OCI-LY7 (cell line): Measurements from ENCODE around the gene ADAT1. TPM values are rescaled to one million over a fixed set of nuclear protein-coding genes. Genes with fewer than 3 reads are reported as not detected.

Source experiments
- BruUV-seq: library from RNA; stranded (reverse); fragments of 400-500 nt; replicated peaks from 2 replicates; lab custom pipeline; 2021; lab: Mats Ljungman, UMichigan
- CTCF ChIA-PET: fragments of 300-600 bp; sonication (Branson Sonifier 250); formaldehyde crosslinking; loops from one replicate; lab custom pipeline; 2022; ENCODE audit warnings: antibody characterized with exemption; ENCODE audit not compliant: unreplicated experiment; lab: Charles Lee
- POLR2A ChIA-PET: fragments of 300-600 bp; sonication (Branson Sonifier 250); formaldehyde crosslinking; loops from one replicate; lab custom pipeline; 2022; ENCODE audit warnings: antibody characterized with exemption; lab: Charles Lee
- DNase-seq: peaks from one replicate; pipeline ENCODE4 v3.0.0-alpha.2; 2015; ENCODE audit warnings: low spot score
- H2AFZ ChIP-seq: fragments of 200-600 bp; sonication (generic), shearing (Covaris generic); 2 replicates; pipeline ENCODE4 v1.6.1; 2014; ENCODE audit warnings: mild to moderate bottlenecking, antibody characterized with exemption, low read length, moderate library complexity
- H3K27ac ChIP-seq: fragments of 200-600 bp; sonication (generic); 2 replicates; pipeline ENCODE4 v1.5.1; 2014; ENCODE audit warnings: mixed run types, low read depth, mild to moderate bottlenecking, moderate library complexity, low read length, inconsistent platforms; ENCODE audit not compliant: poor library complexity, severe bottlenecking
- H3K36me3 ChIP-seq: fragments of 200-600 bp; sonication (generic); 2 replicates; pipeline ENCODE4 v1.6.1; 2014; ENCODE audit warnings: mild to moderate bottlenecking, antibody characterized with exemption, low read length, moderate library complexity, mixed read lengths; ENCODE audit not compliant: insufficient read depth
- H3K4me1 ChIP-seq: fragments of 200-600 bp; sonication (generic); 2 replicates; pipeline ENCODE4 v1.5.1; 2014; ENCODE audit warnings: mild to moderate bottlenecking, low read length; ENCODE audit not compliant: insufficient read depth, poor library complexity, severe bottlenecking
- H3K4me2 ChIP-seq: fragments of 200-600 bp; sonication (generic); 2 replicates; pipeline ENCODE4 v1.6.1; 2014; ENCODE audit warnings: mild to moderate bottlenecking, low read length
- H3K4me3 ChIP-seq: fragments of 200-600 bp; sonication (generic); 2 replicates; pipeline ENCODE4 v1.5.1; 2014; ENCODE audit warnings: mild to moderate bottlenecking, low read depth, low read length; ENCODE audit not compliant: poor library complexity, severe bottlenecking
- H3K79me2 ChIP-seq: fragments of 200-600 bp; sonication (generic); 2 replicates; pipeline ENCODE4 v1.6.1; 2016; ENCODE audit warnings: low read depth, mild to moderate bottlenecking, low read length, moderate library complexity, mixed read lengths; ENCODE audit not compliant: insufficient read depth
- H3K9me2 ChIP-seq: fragments of 200-600 bp; sonication (generic); 2 replicates; pipeline ENCODE4 v1.6.1; 2016; ENCODE audit warnings: mild to moderate bottlenecking, low read length, mixed read lengths; ENCODE audit not compliant: insufficient read depth
- H3K9me3 ChIP-seq: fragments of 200-600 bp; sonication (generic); 2 replicates; pipeline ENCODE4 v1.6.1; 2014; ENCODE audit warnings: mild to moderate bottlenecking, mixed run types, low read length, mixed read lengths
- H4K20me1 ChIP-seq: fragments of 200-600 bp; sonication (generic); 2 replicates; pipeline ENCODE4 v1.6.1; 2014; ENCODE audit warnings: mild to moderate bottlenecking, antibody characterized with exemption, low read length, moderate library complexity, mixed read lengths; ENCODE audit not compliant: insufficient read depth
- EZH2phosphoT487 ChIP-seq: fragments of 200-600 bp; sonication (generic); IDR thresholded peaks from 2 replicates; pipeline ENCODE4 v1.6.1; 2018; ENCODE audit warnings: low read depth, borderline replicate concordance, mild to moderate bottlenecking, mixed run types, antibody characterized with exemption, low read length, moderate library complexity, mixed read lengths
- intact Hi-C: fragments of 100-400 bp; cut with micrococcal nuclease; formaldehyde crosslinking; loops from one replicate; pipeline ENCODE4 v1.10.0; 2022; ENCODE audit not compliant: unreplicated experiment
- total RNA-seq, 2 experiments: library from RNA; depleted of rRNA in 1 of 2; stranded (reverse); fragments of >200 nt in 1 of 2; shearing (Covaris generic) in 1 of 2; gene quantifications; 2 replicates each; pipeline ENCODE4 v1.2.3, GENCODE V29; 2014 to 2022
- TF ChIP-seq, protein P1 (sequence below): fragments of 200-600 bp; sonication (generic); conservative IDR thresholded peaks from 2 replicates; pipeline ENCODE4 v1.5.1; 2014; ENCODE audit warnings: mild to moderate bottlenecking, antibody characterized with exemption, low read length, moderate library complexity, mixed read lengths

The ADAT1 gene
- total RNA-seq, 2 experiments from 2014 or later = 53.4 to 91.7 TPM

DNA sequence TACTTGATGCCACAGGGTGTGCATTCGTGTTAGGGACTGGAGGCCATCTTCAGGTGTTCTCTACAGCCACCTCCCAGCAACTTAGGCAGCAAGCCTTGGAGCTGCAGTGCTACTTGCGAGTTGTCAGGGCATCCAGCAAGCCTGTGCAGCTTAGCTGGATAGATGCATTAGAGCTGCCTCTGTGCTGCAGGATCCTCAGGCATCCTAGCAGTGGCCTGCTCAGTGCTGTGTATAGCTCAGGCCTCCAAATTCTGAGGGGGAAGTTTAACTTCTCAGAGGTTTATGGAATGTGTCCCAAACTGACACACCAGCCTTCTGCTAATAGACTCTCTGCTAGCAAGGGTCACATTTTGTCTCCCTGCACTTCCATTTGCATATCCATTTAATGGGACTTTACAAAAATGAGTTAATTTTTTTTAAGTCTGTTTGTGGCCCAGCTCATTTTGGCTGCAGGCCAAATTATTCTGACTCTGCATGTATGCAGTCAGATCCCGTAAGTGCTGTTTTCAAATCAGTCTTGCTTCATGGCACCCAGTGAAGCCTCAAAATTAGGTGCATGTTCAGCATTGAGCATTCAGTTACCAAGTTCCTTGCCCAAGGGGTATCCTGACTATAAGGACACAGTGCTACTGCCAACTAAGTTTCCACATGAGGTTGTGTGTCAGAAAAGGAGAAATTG, 50.1 kb downstream of the ADAT1 start:
- H3K36me3 ChIP-seq = peaks cover 96% of the 10 kb centered on the region
- no peak overlapping the region for H3K4me3 ChIP-seq
- BruUV-seq = no TSS peak
- intact Hi-C loops = no loop called here
- H2AFZ ChIP-seq = no peak overlapping the region
- no peaks in the 10 kb centered on the region for H3K9me3 ChIP-seq
- no peaks in the 10 kb centered on the region; the same call in 1 of the 2 replicates for H3K79me2 ChIP-seq
- H3K4me2 ChIP-seq = no peak overlapping the region
- H3K27ac ChIP-seq = no peak overlapping the region
- TF ChIP-seq, protein P1, sequence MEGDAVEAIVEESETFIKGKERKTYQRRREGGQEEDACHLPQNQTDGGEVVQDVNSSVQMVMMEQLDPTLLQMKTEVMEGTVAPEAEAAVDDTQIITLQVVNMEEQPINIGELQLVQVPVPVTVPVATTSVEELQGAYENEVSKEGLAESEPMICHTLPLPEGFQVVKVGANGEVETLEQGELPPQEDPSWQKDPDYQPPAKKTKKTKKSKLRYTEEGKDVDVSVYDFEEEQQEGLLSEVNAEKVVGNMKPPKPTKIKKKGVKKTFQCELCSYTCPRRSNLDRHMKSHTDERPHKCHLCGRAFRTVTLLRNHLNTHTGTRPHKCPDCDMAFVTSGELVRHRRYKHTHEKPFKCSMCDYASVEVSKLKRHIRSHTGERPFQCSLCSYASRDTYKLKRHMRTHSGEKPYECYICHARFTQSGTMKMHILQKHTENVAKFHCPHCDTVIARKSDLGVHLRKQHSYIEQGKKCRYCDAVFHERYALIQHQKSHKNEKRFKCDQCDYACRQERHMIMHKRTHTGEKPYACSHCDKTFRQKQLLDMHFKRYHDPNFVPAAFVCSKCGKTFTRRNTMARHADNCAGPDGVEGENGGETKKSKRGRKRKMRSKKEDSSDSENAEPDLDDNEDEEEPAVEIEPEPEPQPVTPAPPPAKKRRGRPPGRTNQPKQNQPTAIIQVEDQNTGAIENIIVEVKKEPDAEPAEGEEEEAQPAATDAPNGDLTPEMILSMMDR = no peak
- no peak for TF ChIP-seq EZH2phosphoT487
- no peak for DNase-seq
- peaks cover 38% of the 10 kb centered on the region for H3K4me1 ChIP-seq
- H3K9me2 ChIP-seq = no peaks in the 10 kb centered on the region
- H4K20me1 ChIP-seq = 0 out of 2 replicates have a peak, but pooled peaks cover 7% of the 10 kb centered on the region
- CTCF ChIA-PET = no interaction called here
- POLR2A ChIA-PET = interaction anchor here (0.5 to 1.5 kb wide), 3 partner anchors 53 to 69 kb away, joined by 3 to 5 read pairs (median 3); no protein-coding TSS in a partner anchor

DNA sequence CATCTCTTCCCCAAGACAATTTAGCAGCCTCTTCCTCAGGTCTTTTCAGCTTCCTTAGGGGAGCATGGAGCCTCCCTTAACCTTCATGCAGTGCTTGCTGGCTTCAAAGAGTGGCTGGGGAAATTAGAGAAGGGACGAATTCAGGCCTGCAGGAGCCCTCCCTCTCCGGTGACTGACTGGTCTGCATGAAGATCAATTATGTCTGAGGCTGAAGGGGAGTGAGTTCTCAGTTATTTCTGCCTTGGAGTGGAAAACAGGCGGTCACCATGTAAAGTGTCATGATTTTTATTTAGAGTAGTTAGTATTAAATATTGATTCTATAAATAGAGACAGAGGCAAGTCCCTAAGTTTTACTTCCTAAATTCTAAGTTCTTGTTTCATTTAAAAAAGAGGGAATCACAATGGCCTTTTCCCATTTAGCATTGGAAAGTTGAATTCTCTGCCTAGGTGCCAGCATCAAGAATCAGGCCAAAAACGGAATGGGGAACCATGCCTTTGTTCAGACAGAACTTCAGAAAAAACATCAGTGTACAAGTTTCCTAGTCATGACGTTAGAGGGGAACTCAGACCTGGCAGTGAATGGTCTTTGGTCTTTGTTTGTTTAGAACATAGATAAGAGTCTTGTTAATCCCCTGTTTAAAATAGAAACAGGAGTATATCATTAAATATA, 52.5 kb downstream of the ADAT1 start:
- Histone ChIP-seq H3K4me2 (peak overlapping the region; percentile 60), H3K9me3 (no peaks in the 10 kb centered on the region), H4K20me1 (peaks cover 19% of the 10 kb centered on the region; the same call in 1 of the 2 replicates), H3K36me3 (peaks cover 75% of the 10 kb centered on the region), H3K9me2 (no peaks in the 10 kb centered on the region), H3K4me1 (peaks cover 51% of the 10 kb centered on the region), H3K27ac (peak overlapping the region; percentile 49), H2AFZ (no peak overlapping the region), H3K4me3 (peak overlapping the region; percentile 18), H3K79me2 (peaks cover 16% of the 10 kb centered on the region)
- no TSS peak for BruUV-seq
- TF ChIP-seq EZH2phosphoT487 = no peak
- TF ChIP-seq, protein P1 = no peak
- ChIA-PET CTCF (interaction anchor here (0.5 kb wide), 1 partner anchor 93 kb away, joined by 4 read pairs; no protein-coding TSS in a partner anchor), POLR2A (interaction anchor here (1.9 kb wide), 1 partner anchor 10 kb away, joined by 4 read pairs; no protein-coding TSS in a partner anchor)
- peak; percentile 17 for DNase-seq
- intact Hi-C loops = no loop called here
